Camera-type eye (tissue), 1 donor: ENCODE data around the gene PACRGL. TPM values are rescaled to one million over a fixed set of nuclear protein-coding genes. Genes with fewer than 3 reads are reported as not detected.

Experiments used
- total RNA-seq: library from RNA; depleted of rRNA; stranded (reverse); fragments of >200 nt; gene quantifications from one replicate; pipeline ENCODE4 v1.2.3, GENCODE V29; 2014

The PACRGL gene
- 72.2 TPM for total RNA-seq

GRCh38 chr4:20700007-20700761, at the start of gene PACRGL:
PACRGL (plus strand) TSS chr4:20700458; CDS start chr4:20704482, 4,024 bp downstream.

